ENCODE results near the gene PLIN5. TPM values are rescaled to one million over a fixed set of nuclear protein-coding genes. Genes with fewer than 3 reads are reported as not detected.

Gene PLIN5
- total RNA-seq, 1 donor from 2014 or later, result 0.40 TPM

GRCh38 chr19:4492337-4493103 is 42.5 kb downstream of the PLIN5 start:
- DNase-seq (ENCODE audit: low read depth), result no peak

- DNase-seq (ENCODE audit: low read depth), result no peak
These were observed 43.6 kb downstream of the PLIN5 start for GRCh38 chr19:4491446-4491845.

- DNase-seq (ENCODE audit: low read depth), result no peak
These were observed 46.5 kb downstream of the PLIN5 start for GRCh38 chr19:4488496-4488895.

- no peak for DNase-seq (ENCODE audit: low read depth)
These were observed 47.5 kb downstream of the PLIN5 start for GRCh38 chr19:4487572-4487971.

- DNase-seq (ENCODE audit: low read depth), result no peak
These were observed 51.6 kb downstream of the PLIN5 start for GRCh38 chr19:4483385-4483784.

- no peak for DNase-seq (ENCODE audit: low read depth)
These were observed 52.2 kb downstream of the PLIN5 start for GRCh38 chr19:4482721-4483364.

- DNase-seq (ENCODE audit: low read depth), result peak; percentile 28
These were observed 57.8 kb downstream of the PLIN5 start for GRCh38 chr19:4477034-4477801.

- peak; percentile 29 for DNase-seq (ENCODE audit: low read depth)
These were observed 60.5 kb downstream of the PLIN5 start for GRCh38 chr19:4474514-4475022.

- no peak for DNase-seq (ENCODE audit: low read depth)
These were observed 61.1 kb downstream of the PLIN5 start for GRCh38 chr19:4473763-4474513.

- no peak for DNase-seq (ENCODE audit: low read depth)
These were observed 61.8 kb downstream of the PLIN5 start for GRCh38 chr19:4473011-4473762.

Other genes starting within 250 kb of the PLIN5 start
- gene TMIGD2, start 232.8 kb downstream of the PLIN5 start, total RNA-seq, result not detected in 2 replicates
- 1.0 and 5.6 TPM in 2 replicates for gene FSD1, start 230.6 kb downstream of the PLIN5 start, total RNA-seq
- gene STAP2, start 196.4 kb downstream of the PLIN5 start, total RNA-seq, result 26.6 and 89.1 TPM in 2 replicates
- 6.9 and 7.2 TPM in 2 replicates for gene MPND, start 191.7 kb downstream of the PLIN5 start, total RNA-seq
- 30.6 and 51.2 TPM in 2 replicates for gene SH3GL1, start 134.7 kb downstream of the PLIN5 start, total RNA-seq
- 5.6 and 10.9 TPM in 2 replicates for gene CHAF1A, start 132.6 kb downstream of the PLIN5 start, total RNA-seq
- 101 and 105 TPM in 2 replicates for gene UBXN6, start 77.4 kb downstream of the PLIN5 start, total RNA-seq
- 47.2 and 59.5 TPM in 2 replicates for gene HDGFL2, start 62.9 kb downstream of the PLIN5 start, total RNA-seq
- under 0.01 and 0.10 TPM in 2 replicates for gene PLIN4, start 16.7 kb downstream of the PLIN5 start, total RNA-seq
- 0.17 and 2.9 TPM in 2 replicates for gene LRG1, start 4.8 kb upstream of the PLIN5 start, total RNA-seq
- gene SEMA6B, start 24.5 kb upstream of the PLIN5 start, total RNA-seq, result 0.17 and 0.89 TPM in 2 replicates
- 3.0 and 5.4 TPM in 2 replicates for gene TNFAIP8L1, start 104.3 kb upstream of the PLIN5 start, total RNA-seq
- 52.1 and 140 TPM in 2 replicates for gene MYDGF, start 135.1 kb upstream of the PLIN5 start, total RNA-seq
- 21.5 and 37.4 TPM in 2 replicates for gene DPP9, start 188.6 kb upstream of the PLIN5 start, total RNA-seq

All from renal cortical epithelial cell (primary cell).